ENCODE measurements around the gene GPAT3. TPM values are rescaled to one million over a fixed set of nuclear protein-coding genes. Genes with fewer than 3 reads are reported as not detected.

Gene GPAT3
- total RNA-seq, 3 donors from 2014 or later: 2.1 to 4.5 (median 2.6) TPM

GRCh38 chr4:83626245-83626836 lies 90.4 kb downstream of the GPAT3 start:
- peaks cover 12% of the 10 kb centered on the region for H3K27me3 Mint-ChIP-seq (ENCODE audit: low read depth)
- DNase-seq: no peak
- no peak overlapping the region for H3K4me3 Mint-ChIP-seq
- no peaks in the 10 kb centered on the region for H3K4me1 Mint-ChIP-seq (ENCODE audit: low read depth)
- peaks cover 7% of the 10 kb centered on the region for H3K9me3 Mint-ChIP-seq
- no peaks in the 10 kb centered on the region for H3K36me3 Mint-ChIP-seq (ENCODE audit: insufficient read depth)
- no peak for ATAC-seq

DNA sequence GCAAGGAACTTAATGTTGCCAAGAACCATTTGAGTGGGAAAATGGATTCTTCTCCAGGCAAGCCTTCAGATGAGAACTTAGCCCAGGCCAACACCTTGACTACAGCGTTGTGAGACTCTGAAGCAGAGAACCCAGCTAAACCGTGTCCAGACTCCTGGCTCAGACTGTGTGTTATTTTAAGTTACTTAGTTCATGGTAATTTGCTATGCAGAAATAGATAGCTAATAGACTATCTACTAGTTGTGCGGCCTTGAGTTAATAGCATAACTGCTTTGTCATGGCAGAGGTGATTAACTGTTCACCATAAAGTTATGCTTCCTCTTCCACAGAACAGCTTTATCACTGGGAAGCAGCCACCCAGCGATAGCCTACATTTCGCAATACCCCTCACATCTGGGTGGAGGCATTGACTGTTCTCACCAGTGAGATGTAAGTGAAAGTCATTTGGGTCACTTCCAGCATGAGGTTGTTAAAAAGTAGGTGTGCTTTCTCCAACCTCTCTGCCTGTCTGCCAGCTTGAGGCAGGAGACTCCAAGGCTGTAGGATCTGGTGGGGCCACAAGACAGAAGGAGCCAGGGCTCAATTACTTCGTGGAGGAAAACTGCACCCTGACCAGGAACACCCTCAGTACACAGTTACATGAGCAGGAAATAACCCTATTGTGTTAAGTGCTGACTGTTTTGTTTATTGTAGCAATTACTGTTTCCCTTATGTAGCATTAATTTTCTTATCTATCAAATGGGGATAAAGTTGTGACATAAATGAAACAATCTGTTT lies 94.2 kb downstream of the GPAT3 start:
- no peak for DNase-seq
- Mint-ChIP-seq H3K27me3 (ENCODE audit: low read depth) (peaks cover 10% of the 10 kb centered on the region), H3K4me3 (no peak overlapping the region), H3K4me1 (ENCODE audit: low read depth) (no peaks in the 10 kb centered on the region), H3K36me3 (ENCODE audit: insufficient read depth) (no peaks in the 10 kb centered on the region), H3K9me3 (no peaks in the 10 kb centered on the region)
- no peak for ATAC-seq

DNA sequence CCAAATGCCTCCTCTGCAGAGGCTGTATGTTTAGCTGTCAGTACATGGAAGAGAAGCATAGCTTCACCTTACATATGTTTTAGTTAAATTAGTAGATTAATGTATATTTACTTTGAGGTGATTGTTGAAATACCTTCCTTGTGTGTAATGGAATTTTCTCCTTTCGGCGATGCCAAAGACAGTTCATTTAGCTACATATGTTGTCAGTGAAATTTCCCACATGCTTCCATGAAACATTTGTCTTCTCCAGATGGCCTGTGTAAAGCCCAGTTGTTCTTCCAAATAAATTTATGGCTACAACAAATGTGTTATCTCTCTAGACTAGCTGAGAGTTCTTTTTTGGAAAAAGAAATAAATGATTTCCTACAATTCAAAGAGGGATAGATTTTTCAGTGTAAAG lies 95.2 kb downstream of the GPAT3 start:
- peaks cover 8% of the 10 kb centered on the region for H3K27me3 Mint-ChIP-seq (ENCODE audit: low read depth)
- no peaks in the 10 kb centered on the region for H3K4me1 Mint-ChIP-seq (ENCODE audit: low read depth)
- H3K36me3 Mint-ChIP-seq (ENCODE audit: insufficient read depth): no peaks in the 10 kb centered on the region
- no peak overlapping the region for H3K4me3 Mint-ChIP-seq
- H3K9me3 Mint-ChIP-seq: no peaks in the 10 kb centered on the region
- no peak for DNase-seq
- no peak for ATAC-seq

DNA sequence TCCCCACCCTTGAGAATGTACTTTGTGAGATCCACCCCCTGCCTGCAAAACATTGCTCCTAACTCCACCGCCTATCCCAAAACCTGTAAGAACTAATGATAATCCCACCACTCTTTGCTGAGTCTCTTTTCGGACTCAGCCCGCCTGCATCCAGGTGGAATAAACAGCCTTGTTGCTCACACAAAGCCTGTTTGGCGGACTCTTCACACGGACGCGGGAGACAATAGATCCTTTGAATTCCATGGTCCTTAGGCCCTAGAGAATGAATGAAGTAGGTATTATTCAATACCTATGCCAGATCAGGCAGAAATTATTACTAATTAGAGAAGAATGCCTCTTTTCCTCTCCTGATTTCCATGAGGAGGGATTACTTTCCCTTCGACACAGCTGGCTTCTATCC lies 101.0 kb downstream of the GPAT3 start:
- DNase-seq (no peak), ATAC-seq (no peak)
- H3K4me3 Mint-ChIP-seq: no peak overlapping the region
- H3K27me3 Mint-ChIP-seq (ENCODE audit: low read depth): peaks cover 9% of the 10 kb centered on the region
- no peaks in the 10 kb centered on the region for H3K9me3 Mint-ChIP-seq
- H3K36me3 Mint-ChIP-seq (ENCODE audit: insufficient read depth): no peaks in the 10 kb centered on the region
- no peaks in the 10 kb centered on the region for H3K4me1 Mint-ChIP-seq (ENCODE audit: low read depth)

DNA sequence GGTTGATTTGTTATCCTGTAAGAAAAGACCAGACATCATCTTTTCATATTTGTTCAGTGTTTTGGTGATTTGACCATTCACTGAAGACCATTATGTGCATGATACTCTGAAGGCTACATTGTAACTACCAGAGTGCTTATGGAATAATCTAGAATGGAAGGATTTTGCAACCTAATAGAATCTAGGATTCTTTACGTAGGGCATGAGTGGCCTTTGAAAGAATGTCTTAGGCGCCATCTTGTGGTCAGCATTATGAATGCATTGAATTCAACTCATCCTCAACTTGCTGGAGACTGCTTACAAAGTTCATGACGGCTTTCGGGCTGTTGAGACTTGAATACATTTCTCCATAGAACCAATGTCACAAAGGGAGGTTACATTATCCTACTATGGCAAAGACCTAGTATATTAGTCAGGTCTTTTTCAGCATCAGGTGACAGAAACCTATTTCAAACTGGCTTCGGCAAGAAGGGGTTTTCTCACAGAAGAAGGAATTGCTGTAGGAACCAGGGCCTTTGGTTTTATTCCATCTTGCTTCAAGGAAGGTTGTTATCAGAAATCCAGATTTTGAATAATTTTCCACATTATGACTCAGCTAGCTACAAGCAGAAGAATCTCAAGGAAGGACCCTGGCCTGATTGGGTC lies 104.1 kb downstream of the GPAT3 start:
- Mint-ChIP-seq H3K27me3 (ENCODE audit: low read depth) (peaks cover 5% of the 10 kb centered on the region), H3K36me3 (ENCODE audit: insufficient read depth) (no peaks in the 10 kb centered on the region), H3K9me3 (no peaks in the 10 kb centered on the region), H3K4me1 (ENCODE audit: low read depth) (peaks cover 2% of the 10 kb centered on the region), H3K4me3 (no peak overlapping the region)
- DNase-seq (peak; percentile 39), ATAC-seq (peak; percentile 65 to 74)

GRCh38 chr4:83643036-83643435 lies 107.1 kb downstream of the GPAT3 start:
- ATAC-seq: no peak

DNA sequence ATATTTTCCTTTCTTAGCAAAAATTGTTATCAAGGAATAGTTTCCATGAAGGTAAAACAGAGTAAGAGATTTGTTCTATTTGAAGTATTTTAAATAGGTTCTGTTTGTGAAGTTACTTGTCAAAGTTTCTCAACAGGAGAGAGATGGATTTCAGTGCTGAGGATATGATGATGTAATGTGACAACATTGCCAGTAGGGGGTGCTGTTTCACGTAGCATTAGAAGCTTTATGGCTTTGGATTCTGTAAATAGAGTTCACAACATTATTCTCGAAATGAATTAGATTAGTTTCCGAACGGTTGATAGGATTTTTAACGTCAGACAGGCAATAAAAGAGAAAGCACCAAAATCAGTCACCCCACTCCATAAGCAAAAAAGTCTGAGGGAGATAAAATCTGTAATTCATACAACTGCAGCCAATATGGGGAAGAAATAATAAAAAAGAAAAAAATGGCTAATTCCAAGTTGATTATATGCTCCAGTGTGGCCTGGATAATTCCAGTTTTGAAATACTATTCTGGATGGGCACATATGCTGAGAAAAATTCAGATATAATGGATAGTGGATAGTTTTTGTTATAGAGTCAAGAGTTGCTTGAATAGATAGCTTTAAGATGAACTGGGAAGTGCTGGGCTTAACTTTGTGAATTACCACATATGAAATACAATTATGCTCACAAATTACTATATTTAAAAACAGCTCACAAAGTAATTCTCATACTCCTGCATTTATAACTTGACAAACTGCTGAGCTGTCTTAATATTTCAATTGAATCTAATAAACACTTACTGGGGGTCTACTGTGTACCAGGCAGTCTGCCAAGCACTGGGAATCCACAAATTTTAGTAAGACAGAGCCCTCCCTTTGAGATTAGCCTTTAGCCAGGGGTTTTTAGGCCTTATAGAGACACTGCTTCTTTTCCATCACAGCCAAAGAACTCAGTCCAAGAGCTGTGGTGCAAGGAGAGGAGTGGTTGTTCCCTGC lies 109.1 kb downstream of the GPAT3 start:
- Mint-ChIP-seq H3K4me1 (ENCODE audit: low read depth) (peaks cover 2% of the 10 kb centered on the region), H3K9me3 (no peaks in the 10 kb centered on the region), H3K27me3 (ENCODE audit: low read depth) (peaks cover 8% of the 10 kb centered on the region), H3K36me3 (ENCODE audit: insufficient read depth) (no peaks in the 10 kb centered on the region), H3K4me3 (no peak overlapping the region)
- DNase-seq: no peak
- peak; percentile 53 to 58 for ATAC-seq

More at GRCh38 chr4:83643036-83643435, 107.1 kb downstream of the GPAT3 start:
- H3K27me3 Mint-ChIP-seq (ENCODE audit: low read depth): peaks cover 9% of the 10 kb centered on the region
- H3K36me3 Mint-ChIP-seq (ENCODE audit: insufficient read depth): no peaks in the 10 kb centered on the region
- H3K4me1 Mint-ChIP-seq (ENCODE audit: low read depth): peaks cover 2% of the 10 kb centered on the region
- H3K9me3 Mint-ChIP-seq: no peaks in the 10 kb centered on the region
- no peak overlapping the region for H3K4me3 Mint-ChIP-seq
- DNase-seq: no peak

DNA sequence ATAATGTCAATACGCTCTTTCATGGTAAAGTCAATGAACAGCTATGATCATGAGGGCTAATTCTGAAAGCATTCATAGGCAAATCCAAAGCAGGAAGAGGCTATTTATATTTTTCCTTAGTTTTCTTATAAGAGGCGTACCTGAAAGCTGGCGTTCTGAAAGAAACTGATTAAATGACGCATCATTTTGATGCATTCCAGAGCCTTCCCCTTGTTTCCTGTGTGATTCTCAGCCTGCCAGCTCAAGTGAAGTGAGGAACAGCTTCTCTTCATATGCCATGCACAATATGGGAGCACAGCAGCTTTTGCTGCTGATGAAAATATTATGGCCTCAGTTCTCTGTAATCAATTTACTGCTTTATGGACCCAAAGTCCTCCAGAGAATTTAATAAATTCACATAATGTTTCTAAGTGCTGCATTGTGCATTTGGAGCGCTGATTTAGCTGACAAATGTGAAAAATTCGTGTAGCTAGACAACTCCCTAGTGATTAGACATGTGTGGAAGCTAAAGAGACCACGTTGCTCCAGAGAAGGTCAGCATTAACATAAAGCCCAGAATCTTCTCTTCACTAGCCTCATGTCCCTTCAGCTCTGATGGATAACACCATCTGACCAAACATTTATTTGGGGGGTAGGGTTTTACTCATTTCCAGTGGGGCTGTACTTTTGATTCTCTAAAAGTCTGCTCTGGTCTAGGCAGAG lies 110.8 kb downstream of the GPAT3 start:
- no peak for ATAC-seq
- peaks cover 7% of the 10 kb centered on the region for H3K27me3 Mint-ChIP-seq (ENCODE audit: low read depth)
- H3K4me3 Mint-ChIP-seq: no peak overlapping the region

DNA sequence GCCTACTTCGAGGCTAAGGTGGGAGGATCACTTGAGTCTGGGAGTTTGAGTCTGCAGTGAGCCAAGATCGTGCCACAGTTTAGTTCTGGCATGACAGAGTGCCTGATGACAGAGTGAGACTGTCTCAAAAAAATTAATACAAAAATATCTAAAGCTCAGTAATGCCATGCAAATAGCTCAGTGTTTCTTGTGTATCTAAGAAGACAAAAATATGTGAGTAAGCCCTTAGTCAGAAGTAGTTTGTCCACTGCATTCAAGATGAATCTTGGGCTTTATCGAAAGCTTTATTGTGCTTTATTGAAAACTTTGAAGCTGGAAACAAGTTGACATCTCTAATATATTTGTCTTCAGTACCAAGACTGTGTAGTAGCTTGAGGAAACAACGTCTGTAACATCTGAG lies 115.9 kb downstream of the GPAT3 start:
- peaks cover 5% of the 10 kb centered on the region for H3K27me3 Mint-ChIP-seq (ENCODE audit: low read depth)
- H3K4me3 Mint-ChIP-seq: no peak overlapping the region
- no peaks in the 10 kb centered on the region for H3K9me3 Mint-ChIP-seq
- H3K4me1 Mint-ChIP-seq (ENCODE audit: low read depth): no peaks in the 10 kb centered on the region
- no peaks in the 10 kb centered on the region for H3K36me3 Mint-ChIP-seq (ENCODE audit: insufficient read depth)
- ATAC-seq (no peak), DNase-seq (no peak)

More for the DNA sequence above, 110.8 kb downstream of the GPAT3 start:
- H3K36me3 Mint-ChIP-seq (ENCODE audit: insufficient read depth): no peaks in the 10 kb centered on the region
- H3K4me1 Mint-ChIP-seq (ENCODE audit: low read depth): peaks cover 2% of the 10 kb centered on the region
- no peaks in the 10 kb centered on the region for H3K9me3 Mint-ChIP-seq
- DNase-seq: no peak

Other genes starting within 250 kb of the GPAT3 start
- gene HPSE, start 201.3 kb upstream of the GPAT3 start, total RNA-seq: 1 to 10 TPM; 4.2 to 5.6 (median 5.0) TPM
- gene HELQ, start 80.3 kb upstream of the GPAT3 start, total RNA-seq: 10 to 100 TPM; 13.5 to 14.2 (median 13.7) TPM
- 100 to 1,000 TPM; 109 to 118 (median 111) TPM for gene MRPS18C, start 80.0 kb upstream of the GPAT3 start, total RNA-seq
- 1 to 10 TPM; 6.2 to 9.6 (median 8.6) TPM for gene ABRAXAS1, start 51.0 kb upstream of the GPAT3 start, total RNA-seq